CD1c-positive myeloid dendritic cell (primary cell): Measurements from ENCODE around the gene SRGAP1.
A peak's percentile ranks its signal among the peaks of the same experiment; 100 is the strongest.
"Not testable (repeated sequence)": the region's sequence is repeated elsewhere in the genome, so short reads cannot be mapped to it uniquely, and the experiment has no call there.

ENCODE experiments used
- DNase-seq: peaks from one replicate; pipeline ENCODE4 v3.0.0-alpha.2; 2016; ENCODE audit errors: extremely low spot score

The SRGAP1 gene

GRCh38 chr12:63838411-63838810 is 6.1 kb upstream of the SRGAP1 start:
- no peak for DNase-seq

DNA sequence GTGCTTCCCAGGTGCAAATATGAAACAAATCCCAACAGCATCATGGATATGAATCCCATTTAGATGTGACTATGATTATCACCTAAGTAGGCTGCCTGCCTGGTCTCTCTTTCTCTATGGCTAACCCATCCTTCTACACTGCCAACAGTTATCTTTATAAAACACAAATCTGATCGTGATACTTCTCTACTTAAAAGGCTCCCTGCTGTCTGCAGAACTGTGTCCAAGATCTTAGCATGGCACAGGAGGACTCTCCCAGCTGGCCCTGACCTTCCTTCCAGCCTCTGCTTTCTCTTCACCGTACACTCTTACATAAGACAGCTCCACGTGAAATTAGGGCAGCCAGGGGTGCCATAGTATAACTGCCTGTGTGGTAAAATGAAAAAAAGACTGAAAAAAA is 3.5 kb upstream of the SRGAP1 start:
- no peak for DNase-seq

- DNase-seq, result no peak
Measured at GRCh38 chr12:63841571-63841970, 2.9 kb upstream of the SRGAP1 start.

DNA sequence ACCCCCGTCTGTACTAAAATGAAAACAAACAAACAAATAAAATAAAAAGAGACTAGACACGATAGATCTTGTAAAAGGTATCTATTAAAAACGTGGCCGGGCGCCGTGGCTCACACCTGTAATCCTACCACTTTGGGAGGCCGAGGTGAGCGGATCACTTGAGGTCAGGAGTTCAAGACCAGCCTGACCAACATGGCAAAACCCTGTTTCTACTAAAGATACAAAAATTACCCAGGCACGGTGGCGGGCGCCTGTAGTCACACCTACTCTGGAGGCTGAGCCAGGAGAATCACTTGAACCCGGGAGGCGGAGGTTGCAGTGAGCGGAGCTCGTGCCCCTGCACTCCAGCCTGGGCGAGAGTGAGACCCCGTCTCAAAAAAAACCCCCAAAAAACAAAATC is 1.8 kb upstream of the SRGAP1 start:
- DNase-seq, result not testable (repeated sequence)

- no peak for DNase-seq
Measured at GRCh38 chr12:63843254-63843720, 1.2 kb upstream of the SRGAP1 start.

GRCh38 chr12:63843721-63844390 is 644 bp upstream of the SRGAP1 start:
- peak; percentile 92 for DNase-seq

GRCh38 chr12:63845726-63846125 is 1.2 kb downstream of the SRGAP1 start:
- DNase-seq, result no peak

DNA sequence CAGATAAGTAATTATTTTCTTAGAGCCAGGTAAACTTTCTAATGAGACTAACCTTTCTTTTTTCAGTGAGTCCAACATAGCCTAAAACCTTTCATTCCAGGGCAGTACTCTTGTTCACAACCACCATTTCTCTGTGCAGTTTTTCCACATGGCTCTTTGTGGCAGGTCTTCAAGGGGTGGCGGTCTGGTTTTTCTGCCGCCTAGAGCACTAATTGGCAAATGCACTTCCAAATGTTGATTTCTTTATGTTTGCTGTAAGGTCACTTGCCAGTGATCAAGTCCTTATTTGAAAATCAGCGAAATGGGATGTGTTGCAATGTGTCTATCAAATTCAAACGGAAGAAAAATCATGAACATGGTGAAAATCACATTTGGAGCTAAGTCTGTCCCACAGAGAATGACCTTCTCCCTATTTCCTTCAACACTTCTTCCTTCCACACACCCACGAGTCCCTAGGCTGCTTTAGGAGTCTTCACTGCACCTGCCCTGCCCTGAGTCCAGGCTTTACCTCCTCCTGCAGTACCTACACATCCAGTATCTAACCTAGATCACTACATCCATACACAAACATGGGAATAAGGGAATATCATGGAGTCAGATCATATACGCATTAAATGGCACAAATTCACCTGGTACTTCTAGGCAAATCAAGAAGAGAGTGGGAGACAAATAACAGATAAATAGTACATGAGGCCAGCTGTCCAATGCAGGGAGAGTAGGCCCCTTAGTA is 1.9 kb downstream of the SRGAP1 start:
- DNase-seq, result no peak

DNA sequence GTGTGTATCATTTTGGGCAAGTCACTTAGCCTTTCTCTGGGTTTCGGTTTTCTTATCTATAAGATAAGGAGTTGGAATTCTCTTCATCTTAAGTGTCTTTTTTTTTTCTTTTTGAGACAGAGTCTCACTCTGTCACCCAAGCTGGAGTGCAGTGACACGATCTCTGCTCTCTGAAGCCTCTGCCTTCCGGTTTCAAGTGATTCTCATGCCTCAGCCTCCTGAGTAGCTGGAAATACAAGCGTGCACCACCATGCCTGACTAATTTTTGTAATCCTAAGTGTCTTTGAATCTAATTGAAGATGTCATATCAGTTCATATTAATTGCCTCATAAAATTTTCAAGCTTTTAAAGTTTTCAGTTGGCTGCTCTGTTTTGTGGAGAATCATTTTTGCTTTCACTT is 4.0 kb downstream of the SRGAP1 start:
- DNase-seq, result no peak

- no peak for DNase-seq
Measured at GRCh38 chr12:63849106-63849620, 4.7 kb downstream of the SRGAP1 start.

GRCh38 chr12:63849641-63850040 is 5.1 kb downstream of the SRGAP1 start:
- DNase-seq, result no peak

DNA sequence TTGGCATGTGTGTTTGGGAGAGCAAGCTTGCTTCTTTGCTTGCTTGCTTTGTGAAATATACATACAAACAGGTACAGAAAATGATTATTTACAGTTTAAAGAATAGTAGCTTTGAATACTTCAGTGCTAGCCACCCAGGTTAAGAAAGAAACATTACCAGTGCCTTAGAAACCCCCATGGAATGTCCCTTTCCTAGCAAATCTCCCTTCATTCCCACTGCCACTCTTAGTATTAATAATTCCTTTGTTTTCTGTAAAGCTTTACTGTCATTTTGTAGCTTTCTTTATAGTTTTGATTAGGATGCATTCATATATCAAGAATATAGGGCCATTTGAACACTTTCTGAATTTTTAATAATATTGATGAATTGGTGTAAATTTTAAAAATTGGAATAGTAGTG is 9.5 kb downstream of the SRGAP1 start:
- no peak for DNase-seq

DNA sequence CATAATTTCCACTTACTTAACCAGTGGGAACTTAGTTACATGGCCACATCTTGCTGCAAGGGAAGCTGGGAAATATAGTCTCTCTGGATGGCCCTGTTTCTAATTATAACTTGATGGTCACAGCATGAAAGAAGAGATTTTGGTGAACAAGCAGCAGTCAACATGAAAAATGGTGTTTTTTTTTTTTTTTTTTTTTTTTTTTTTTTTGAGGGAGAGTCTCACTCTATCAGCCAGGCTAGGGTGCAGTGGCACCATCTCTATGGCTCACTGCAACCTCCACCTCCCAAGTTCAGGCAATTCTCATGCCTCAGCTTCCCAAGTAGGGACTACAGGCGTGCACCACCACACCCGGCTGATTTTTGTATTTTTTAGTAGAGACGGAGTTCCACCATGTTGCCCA is 10.8 kb downstream of the SRGAP1 start:
- no peak for DNase-seq

DNA sequence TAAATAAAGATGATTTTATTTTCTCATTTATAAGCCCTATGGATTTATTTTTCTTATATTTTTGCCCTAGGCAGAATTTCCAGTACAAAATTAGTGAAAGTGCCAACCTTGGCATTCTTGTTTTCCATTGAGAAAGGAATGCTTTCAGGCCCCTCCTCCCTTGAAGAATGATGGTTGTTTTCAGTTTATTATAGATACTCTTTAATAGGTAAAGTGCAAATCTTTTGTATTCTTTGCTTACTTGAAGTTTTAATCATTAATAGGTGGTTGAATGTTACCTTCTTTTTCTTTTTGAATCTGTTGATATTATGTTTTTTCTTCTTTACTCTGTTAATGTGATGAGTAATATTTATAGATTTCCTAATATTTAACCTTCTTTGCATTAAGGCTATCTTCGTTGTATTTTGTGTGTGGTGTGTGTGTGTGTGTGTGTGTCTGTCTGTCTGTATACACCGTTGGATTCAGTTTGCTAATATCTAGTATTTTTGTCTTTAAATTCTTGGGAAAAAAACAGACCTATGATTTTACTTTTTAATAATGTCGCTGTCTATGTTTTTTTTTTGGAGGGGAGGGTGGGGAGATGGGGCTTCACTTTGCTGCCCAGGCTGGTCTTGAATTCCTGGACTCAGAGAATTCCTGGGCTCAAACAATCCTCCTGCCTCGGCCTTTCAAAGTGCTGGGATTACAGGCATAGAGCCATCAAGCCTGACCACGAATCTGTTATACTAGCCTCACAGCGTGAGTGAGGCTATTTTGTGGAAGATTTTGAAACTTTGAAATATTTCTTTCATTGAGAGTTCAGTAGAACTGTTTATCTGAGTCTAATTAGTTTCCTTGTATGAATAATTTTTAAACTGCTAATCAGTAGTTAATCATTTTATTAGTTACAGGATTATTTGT is 13.5 kb downstream of the SRGAP1 start:
- no peak for DNase-seq

GRCh38 chr12:63859880-63860279 is 15.4 kb downstream of the SRGAP1 start:
- not testable (repeated sequence) for DNase-seq

GRCh38 chr12:63862187-63862968 is 17.9 kb downstream of the SRGAP1 start:
- no peak for DNase-seq

DNA sequence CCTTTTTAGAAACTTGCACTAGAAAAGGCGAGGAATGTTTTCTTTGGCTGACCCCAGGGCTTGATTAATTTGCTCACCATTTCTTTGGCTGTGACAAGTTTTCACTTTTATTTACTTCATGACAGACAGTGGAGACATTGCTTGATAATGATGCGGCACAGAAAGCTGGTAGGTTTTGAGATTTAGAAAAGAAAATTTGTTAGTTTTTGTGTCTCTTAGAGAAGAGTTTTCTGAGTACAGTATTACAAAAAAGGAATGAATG is 18.4 kb downstream of the SRGAP1 start:
- DNase-seq, result no peak

- no peak for DNase-seq
Measured at GRCh38 chr12:63863658-63864453, 19.4 kb downstream of the SRGAP1 start.

DNA sequence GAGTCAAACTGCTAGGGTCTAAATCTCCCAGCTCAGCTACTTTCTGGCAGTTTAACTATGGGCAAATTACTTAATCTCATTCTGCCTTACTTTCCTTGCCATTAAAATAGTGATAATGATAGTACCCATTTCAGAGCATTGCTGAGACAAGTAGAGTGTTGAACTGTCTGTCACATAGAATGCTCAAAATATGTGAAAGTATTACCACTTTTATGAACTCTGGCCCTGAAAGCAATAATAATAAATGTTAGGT is 19.9 kb downstream of the SRGAP1 start:
- DNase-seq, result no peak

GRCh38 chr12:63865448-63865847 is 20.9 kb downstream of the SRGAP1 start:
- no peak for DNase-seq

- no peak for DNase-seq
Measured at GRCh38 chr12:63867053-63867452, 22.6 kb downstream of the SRGAP1 start.
